Psoas muscle (tissue), 8 donors: ENCODE data around the gene DCHS2. TPM values are rescaled to one million over a fixed set of nuclear protein-coding genes. Genes with fewer than 3 reads are reported as not detected.

Experiments
- ATAC-seq, 4 donors: fragments of 200-7000 bp; cut with Tn5 transposase; one replicate each; pipeline ENCODE4 v1.9.1; 2020; ENCODE audit warnings: moderate library complexity in 3 of 4, mild to moderate bottlenecking in 2 of 4
- DNase-seq, 2 donors: peaks; one replicate each; pipeline ENCODE4 v3.0.0-alpha.2; 2020
- H3K27ac ChIP-seq: fragments of 200-600 bp; one replicate; pipeline ENCODE4 v1.8.0; 2022
- H3K27me3 ChIP-seq, 3 donors: fragments of 200-600 bp in 1 of 3; one replicate each; pipeline versions ENCODE4 v1.6.1 to v1.8.0; 2013 to 2022; ENCODE audit warnings: low read length in 2 of 3, mild to moderate bottlenecking in 2 of 3, moderate library complexity in 1 of 3; ENCODE audit not compliant: insufficient read depth in 3 of 3
- H3K36me3 ChIP-seq, 2 donors: fragments of 200-600 bp in 1 of 2; one replicate each; pipeline versions ENCODE4 v1.6.1 to v1.8.0; 2013 to 2022; ENCODE audit warnings: low read depth in 1 of 2, mild to moderate bottlenecking in 1 of 2, moderate library complexity in 1 of 2; ENCODE audit not compliant: insufficient read depth in 1 of 2
- H3K4me1 ChIP-seq: fragments of 200-600 bp; one replicate; pipeline ENCODE4 v1.8.0; 2022
- H3K4me3 ChIP-seq: fragments of 200-600 bp; one replicate; pipeline ENCODE4 v1.8.0; 2022; ENCODE audit warnings: mild to moderate bottlenecking
- H3K9me3 ChIP-seq: fragments of 200-600 bp; one replicate; pipeline ENCODE4 v1.8.0; 2022
- CTCF ChIP-seq: fragments of 200-600 bp; IDR thresholded peaks from one replicate; pipeline ENCODE4 v1.8.0; 2022; ENCODE audit warnings: antibody characterized with exemption
- WGBS, 3 donors: extraction: QIAGEN DNeasy Blood & Tissue Kit; methylation state at CpG; one replicate each; pipeline versions ENCODE4 v1.1.6 to v1.1.7; 2013; 5-methylcytosine and 5-hydroxymethylcytosine counted together
- intact Hi-C, 2 donors: fragments of 100-400 bp; cut with DNase I; formaldehyde crosslinking; loops; one replicate each; pipeline versions ENCODE4 v1.11.0 to v1.14.2; 2022
- polyA plus RNA-seq, 3 donors: library from polyadenylated mRNA; stranded (reverse); fragments of 200-250 nt; gene quantifications; one replicate each; pipeline ENCODE4 v1.2.3, GENCODE V29; 2013
- total RNA-seq, 4 donors: library from RNA; stranded (reverse); fragmentation: NEBNext Ultra II Directional in 2 of 4; extraction: Animal tissue kit (Norgen Biotek cat#: 25700) in 2 of 4; gene quantifications; one replicate each; pipeline versions ENCODE4 v1.2.1 to v1.2.4, GENCODE V29; 2021 to 2023
- donor health status: healthy with polysubstance abuse.
- donor health status: DM: no; HTN: no; CAD: no; lungs with moderate emphysema.
- donor health status: Bipolar disorder and iron deficiency.
- donor health status: healthy.
- donor health status: DM: yes; HTN: yes; CAD: no.
- donor health status: DM: no; HTN: no; CAD: no.
- donor health status: DM: no; HTN: no; CAD: no.
- donor health status: DM: yes; HTN: yes; CAD: no.

DCHS2 gene
- total and polyA plus RNA-seq, 7 donors, result 0.01 to 0.84 (median 0.16) TPM; not detected in 1

- Histone ChIP-seq H3K4me1 (no peaks in the 10 kb centered on the region), H3K36me3 (no peaks in the 10 kb centered on the region), H3K4me3 (no peak overlapping the region), H3K9me3 (no peaks in the 10 kb centered on the region), H3K27me3 (no peaks in the 10 kb centered on the region), H3K27ac (no peak overlapping the region)
- DNase-seq (no peak), ATAC-seq (no peak)
- intact Hi-C loops, result no loop called here
- no peak for TF ChIP-seq CTCF
Measured at GRCh38 chr4:154194649-154195048, 296.9 kb downstream of the DCHS2 start.

GRCh38 chr4:154192585-154192984, 299.0 kb downstream of the DCHS2 start:
- Histone ChIP-seq H3K9me3 (no peaks in the 10 kb centered on the region), H3K27ac (no peak overlapping the region), H3K4me3 (no peak overlapping the region), H3K36me3 (no peaks in the 10 kb centered on the region), H3K4me1 (no peaks in the 10 kb centered on the region), H3K27me3 (no peaks in the 10 kb centered on the region)
- DNase-seq, result no peak
- intact Hi-C loops, result no loop called here
- 89 to 93% (median 90%) methylated on average over 8 of the region's 8 CpGs for WGBS, 3 donors
- TF ChIP-seq CTCF, result no peak
- ATAC-seq, result no peak

- TF ChIP-seq CTCF, result no peak
- no peaks in the 10 kb centered on the region for H3K36me3 ChIP-seq
- 77 to 81% (median 80%) methylated on average over 4 of the region's 4 CpGs for WGBS, 3 donors
- intact Hi-C loops, result no loop called here
- H3K4me1 ChIP-seq, result no peaks in the 10 kb centered on the region
- no peaks in the 10 kb centered on the region for H3K9me3 ChIP-seq
- no peak overlapping the region for H3K4me3 ChIP-seq
- H3K27ac ChIP-seq, result no peak overlapping the region
- H3K27me3 ChIP-seq, result peaks cover 0 to 5% (median 0%) of the 10 kb centered on the region in 3 donors
- ATAC-seq, result no peak
- no peak for DNase-seq
Measured at GRCh38 chr4:154189346-154189745, 302.3 kb downstream of the DCHS2 start.

- ATAC-seq (no peak), DNase-seq (no peak)
- WGBS, 3 donors, result 71 to 83% (median 80%) methylated on average over 3 of the region's 3 CpGs
- no peaks in the 10 kb centered on the region for H3K4me1 ChIP-seq
- H3K27ac ChIP-seq, result no peak overlapping the region
- no peaks in the 10 kb centered on the region for H3K9me3 ChIP-seq
- H3K27me3 ChIP-seq, result peaks cover 0 to 5% (median 0%) of the 10 kb centered on the region in 3 donors
- intact Hi-C loops, result no loop called here
- no peaks in the 10 kb centered on the region for H3K36me3 ChIP-seq
- no peak overlapping the region for H3K4me3 ChIP-seq
- TF ChIP-seq CTCF, result no peak
Measured at GRCh38 chr4:154186888-154187287, 304.7 kb downstream of the DCHS2 start.

- H3K9me3 ChIP-seq, result no peaks in the 10 kb centered on the region
- no peaks in the 10 kb centered on the region for H3K36me3 ChIP-seq
- 69 to 76% (median 73%) methylated on average over 6 of the region's 6 CpGs for WGBS, 3 donors
Measured at GRCh38 chr4:154186035-154186434, 305.6 kb downstream of the DCHS2 start.

More at GRCh38 chr4:154186035-154186434, 305.6 kb downstream of the DCHS2 start:
- no peaks in the 10 kb centered on the region for H3K4me1 ChIP-seq
- intact Hi-C loops, result no loop called here
- no peak for DNase-seq
- H3K27ac ChIP-seq, result no peak overlapping the region
- H3K27me3 ChIP-seq, result peaks cover 0 to 5% (median 0%) of the 10 kb centered on the region in 3 donors
- no peak for ATAC-seq
- no peak overlapping the region for H3K4me3 ChIP-seq
- TF ChIP-seq CTCF, result no peak
